ENCODE results near the gene DNAL4.
A peak's percentile ranks its signal among the peaks of the same experiment; 100 is the strongest.

The DNAL4 gene

GRCh38 chr22:38793721-38794466, at the start of gene DNAL4:
DNAL4 (minus strand) TSS chr22:38794143; CDS start chr22:38782731, 11,412 bp downstream.
- DNase-seq (ENCODE audit: low read depth in 2 of 2): peak; percentile 83 to 88

- no peak for DNase-seq (ENCODE audit: low read depth in 2 of 2)
These were observed 49.3 kb upstream of the DNAL4 start for GRCh38 chr22:38843201-38843656.

- DNase-seq (ENCODE audit: low read depth in 2 of 2): no peak
These were observed 48.7 kb upstream of the DNAL4 start for GRCh38 chr22:38842512-38843200.

- no peak for DNase-seq (ENCODE audit: low read depth in 2 of 2)
These were observed 47.7 kb upstream of the DNAL4 start for GRCh38 chr22:38841635-38842034.

- no peak for DNase-seq (ENCODE audit: low read depth in 2 of 2)
These were observed 47.3 kb upstream of the DNAL4 start for GRCh38 chr22:38841211-38841610.

- DNase-seq (ENCODE audit: low read depth in 2 of 2): no peak
These were observed 46.2 kb upstream of the DNAL4 start for GRCh38 chr22:38840129-38840528.

- no peak for DNase-seq (ENCODE audit: low read depth in 2 of 2)
These were observed 45.7 kb upstream of the DNAL4 start for GRCh38 chr22:38839686-38840085.

- DNase-seq (ENCODE audit: low read depth in 2 of 2): no peak
These were observed 43.5 kb upstream of the DNAL4 start for GRCh38 chr22:38837414-38837928.

GRCh38 chr22:38835888-38836301, 42.0 kb upstream of the DNAL4 start:
- no peak for DNase-seq (ENCODE audit: low read depth in 2 of 2)

GRCh38 chr22:38834991-38835390, 41.0 kb upstream of the DNAL4 start:
- no peak for DNase-seq (ENCODE audit: low read depth in 2 of 2)

- DNase-seq (ENCODE audit: low read depth in 2 of 2): no peak
These were observed 40.4 kb upstream of the DNAL4 start for GRCh38 chr22:38834215-38834953.

- DNase-seq (ENCODE audit: low read depth in 2 of 2): no peak
These were observed 39.1 kb upstream of the DNAL4 start for GRCh38 chr22:38833061-38833460.

- no peak for DNase-seq (ENCODE audit: low read depth in 2 of 2)
These were observed 38.3 kb upstream of the DNAL4 start for GRCh38 chr22:38832005-38832978.

- DNase-seq (ENCODE audit: low read depth in 2 of 2): no peak
These were observed 37.4 kb upstream of the DNAL4 start for GRCh38 chr22:38831166-38831945.

- no peak for DNase-seq (ENCODE audit: low read depth in 2 of 2)
These were observed 36.8 kb upstream of the DNAL4 start for GRCh38 chr22:38830845-38831108.

GRCh38 chr22:38830026-38830844, 36.3 kb upstream of the DNAL4 start:
- DNase-seq (ENCODE audit: low read depth in 2 of 2): no peak

- DNase-seq (ENCODE audit: low read depth in 2 of 2): no peak
These were observed 35.5 kb upstream of the DNAL4 start for GRCh38 chr22:38829485-38829884.

GRCh38 chr22:38828616-38829205, 34.8 kb upstream of the DNAL4 start:
- no peak for DNase-seq (ENCODE audit: low read depth in 2 of 2)

- no peak for DNase-seq (ENCODE audit: low read depth in 2 of 2)
These were observed 34.2 kb upstream of the DNAL4 start for GRCh38 chr22:38828191-38828590.

Data from activated CD8-positive, alpha-beta memory T cell treated with anti-CD3 and anti-CD28 coated beads for 4 hours (primary cell).